NCI-H2171 treated with DMSO at 0.1 percent for 48 hours (cell line): ENCODE results near the gene DNAAF5.

Experiments used
- DNase-seq: peaks from one replicate; lab custom pipeline; 2025; lab: John Stamatoyannopoulos, UW

The DNAAF5 gene

GRCh38 chr7:834277-834676 lies 107.8 kb downstream of the DNAAF5 start:
- DNase-seq, result no peak

DNA sequence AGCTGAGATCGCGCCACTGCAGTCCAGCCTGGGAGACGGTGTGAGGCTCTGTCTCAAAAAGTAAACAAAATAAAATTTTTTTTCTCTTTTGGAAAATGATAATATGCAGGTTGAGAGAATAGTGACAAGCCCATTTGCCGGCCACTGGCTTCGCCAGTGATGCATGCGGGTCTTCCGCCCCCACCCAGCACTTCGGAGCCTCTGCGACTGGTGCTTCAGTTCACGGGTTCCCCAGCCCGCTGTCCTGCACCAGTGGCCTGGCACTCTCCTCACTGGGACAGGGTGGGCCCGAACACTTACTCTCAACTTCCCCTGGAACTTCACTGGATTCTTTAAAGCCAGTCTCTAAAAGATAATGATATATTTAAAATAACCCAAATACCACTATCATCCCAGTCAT lies 108.5 kb downstream of the DNAAF5 start:
- no peak for DNase-seq

GRCh38 chr7:835485-836401 lies 109.2 kb downstream of the DNAAF5 start:
- peak; percentile 92 for DNase-seq
